ENCODE data around the gene GAA.
A peak's percentile ranks its signal among the peaks of the same experiment; 100 is the strongest.

Gene GAA

DNA sequence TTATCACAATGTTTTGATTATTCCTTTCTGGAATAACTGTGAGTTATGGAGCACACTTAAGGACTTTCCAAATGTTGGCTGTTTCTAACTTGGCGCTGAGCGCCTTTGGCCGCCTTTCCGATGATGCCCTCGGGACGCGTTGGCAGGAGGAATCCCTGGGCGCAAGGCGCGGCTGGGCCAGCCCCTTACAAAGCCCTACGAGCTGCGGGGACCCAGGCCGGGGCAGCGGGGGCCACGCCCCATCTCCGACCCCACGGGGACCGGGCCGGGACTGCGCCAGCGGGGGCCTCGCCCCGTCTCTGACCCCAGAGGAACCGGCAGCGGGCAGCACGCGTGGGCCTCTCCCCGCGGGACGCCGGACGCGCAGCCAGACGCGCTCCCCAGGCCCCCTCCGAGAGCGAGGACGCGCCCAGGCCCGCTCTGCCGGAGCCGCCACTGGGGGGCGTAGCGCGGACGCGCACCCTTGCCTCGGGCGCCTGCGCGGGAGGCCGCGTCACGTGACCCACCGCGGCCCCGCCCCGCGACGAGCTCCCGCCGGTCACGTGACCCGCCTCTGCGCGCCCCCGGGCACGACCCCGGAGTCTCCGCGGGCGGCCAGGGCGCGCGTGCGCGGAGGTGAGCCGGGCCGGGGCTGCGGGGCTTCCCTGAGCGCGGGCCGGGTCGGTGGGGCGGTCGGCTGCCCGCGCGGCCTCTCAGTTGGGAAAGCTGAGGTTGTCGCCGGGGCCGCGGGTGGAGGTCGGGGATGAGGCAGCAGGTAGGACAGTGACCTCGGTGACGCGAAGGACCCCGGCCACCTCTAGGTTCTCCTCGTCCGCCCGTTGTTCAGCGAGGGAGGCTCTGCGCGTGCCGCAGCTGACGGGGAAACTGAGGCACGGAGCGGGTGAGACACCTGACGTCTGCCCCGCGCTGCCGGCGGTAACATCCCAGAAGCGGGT is at the start of gene GAA:
GAA (plus strand) TSS at position 571 of the 935 bp plus-strand sequence. CDS start 3,006 bp downstream, outside the sequence.
- DNase-seq (ENCODE audit: low read depth in 2 of 2, low spot score in 1 of 2) = peak; percentile 62 to 81

DNA sequence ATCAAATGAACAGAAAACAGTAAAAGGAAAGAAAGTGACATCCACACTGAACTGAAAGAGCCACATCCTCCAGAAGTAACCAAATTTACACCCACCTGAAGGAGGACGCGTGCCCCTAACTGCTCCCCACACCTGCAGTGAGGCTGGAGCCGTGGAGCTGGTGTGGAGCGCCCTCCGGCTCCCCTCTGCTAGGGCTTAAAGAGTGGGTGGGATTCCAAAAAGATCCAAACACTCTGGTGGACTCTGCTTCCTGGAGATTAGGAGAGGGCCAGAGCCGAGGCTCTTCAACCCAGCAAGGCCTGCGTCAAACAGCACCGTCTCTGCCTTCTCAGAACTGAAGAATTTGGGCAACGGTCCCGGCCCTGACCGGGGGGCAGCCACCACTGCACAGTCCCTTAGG is 49.7 kb upstream of the GAA start:
- no peak for DNase-seq (ENCODE audit: low read depth in 2 of 2, low spot score in 1 of 2)

GRCh38 chr17:80053102-80053501 is 48.3 kb upstream of the GAA start:
- no peak for DNase-seq (ENCODE audit: low read depth in 2 of 2, low spot score in 1 of 2)

GRCh38 chr17:80055597-80055996 is 45.8 kb upstream of the GAA start:
- no peak for DNase-seq (ENCODE audit: low read depth in 2 of 2, low spot score in 1 of 2)

GRCh38 chr17:80058311-80058955 is 42.9 kb upstream of the GAA start:
- no peak for DNase-seq (ENCODE audit: low read depth in 2 of 2, low spot score in 1 of 2)

- no peak for DNase-seq (ENCODE audit: low read depth in 2 of 2, low spot score in 1 of 2)
These were observed 40.7 kb upstream of the GAA start for GRCh38 chr17:80060644-80061043.

GRCh38 chr17:80061421-80061820 is 40.0 kb upstream of the GAA start:
- DNase-seq (ENCODE audit: low read depth in 2 of 2, low spot score in 1 of 2) = no peak

DNA sequence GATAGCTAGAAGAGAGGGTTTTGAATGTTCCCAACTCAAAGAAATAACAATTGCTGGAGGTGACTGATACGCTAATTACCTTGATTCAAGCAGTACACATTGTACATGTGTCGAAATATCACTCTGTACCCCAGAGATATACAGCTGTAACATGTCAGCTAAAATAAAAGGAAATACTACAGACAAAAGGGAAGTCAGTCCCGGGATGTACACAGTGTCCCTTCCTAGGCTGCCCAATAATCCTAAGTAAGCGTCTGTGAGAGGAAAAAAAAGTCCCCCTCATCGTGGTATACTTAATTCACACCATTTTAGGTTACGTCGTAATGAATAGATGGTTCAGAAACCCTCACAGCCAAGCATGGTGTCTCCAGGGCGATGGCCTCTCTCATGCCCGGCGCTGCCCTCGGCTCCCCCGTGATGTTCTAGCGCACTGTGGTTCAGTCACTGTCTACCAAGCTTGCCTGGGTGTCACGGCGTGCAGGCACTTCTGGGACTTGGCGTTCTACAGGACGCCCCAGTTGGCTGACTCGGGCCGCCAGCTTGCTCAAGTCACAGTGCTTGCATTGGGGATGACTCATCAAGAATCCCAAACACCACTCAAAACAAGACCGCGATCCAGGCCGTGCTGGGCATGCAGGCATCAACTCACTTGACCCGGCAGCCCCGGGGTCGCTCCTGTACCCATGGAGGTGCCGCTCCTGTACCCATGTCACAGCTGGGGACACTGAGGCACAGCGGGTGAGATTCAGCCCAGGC is 37.4 kb upstream of the GAA start:
- DNase-seq (ENCODE audit: low read depth in 2 of 2, low spot score in 1 of 2) = no peak

GRCh38 chr17:80064696-80065095 is 36.7 kb upstream of the GAA start:
- DNase-seq (ENCODE audit: low read depth in 2 of 2, low spot score in 1 of 2) = no peak

DNA sequence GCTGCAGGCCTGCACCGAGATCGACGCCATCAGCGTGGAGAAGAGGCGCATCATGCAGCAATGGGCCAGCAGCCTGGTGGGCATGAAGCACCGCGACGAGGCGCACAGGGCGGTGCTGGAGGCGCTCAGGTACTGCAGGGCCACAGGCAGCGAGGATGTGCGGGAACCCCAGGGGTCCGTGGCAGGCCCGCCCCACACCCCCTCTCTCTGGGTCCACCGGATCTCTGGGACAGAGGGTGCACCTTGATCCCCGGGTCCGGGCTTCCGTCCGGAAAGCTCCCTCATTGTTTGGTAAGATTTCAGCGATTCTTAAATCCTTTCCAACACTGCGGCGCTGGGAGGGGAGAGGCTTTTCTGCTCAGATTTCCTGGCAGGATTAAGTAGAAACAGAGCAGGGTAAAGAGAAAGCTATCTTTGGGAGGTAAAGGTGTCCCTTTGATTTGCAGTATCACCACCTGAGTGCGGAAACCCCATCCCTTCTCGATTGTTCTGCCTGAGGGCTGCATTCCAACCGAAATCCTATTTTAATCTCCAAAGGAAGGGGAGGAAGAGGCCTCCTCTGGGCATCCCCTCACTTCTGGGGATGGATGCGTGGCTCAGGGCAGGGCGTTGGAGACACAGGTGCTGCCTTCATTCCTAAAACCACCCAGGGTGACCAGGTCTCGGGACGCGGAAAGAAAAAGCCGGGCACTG is 35.8 kb upstream of the GAA start:
- DNase-seq (ENCODE audit: low read depth in 2 of 2, low spot score in 1 of 2) = no peak

DNA sequence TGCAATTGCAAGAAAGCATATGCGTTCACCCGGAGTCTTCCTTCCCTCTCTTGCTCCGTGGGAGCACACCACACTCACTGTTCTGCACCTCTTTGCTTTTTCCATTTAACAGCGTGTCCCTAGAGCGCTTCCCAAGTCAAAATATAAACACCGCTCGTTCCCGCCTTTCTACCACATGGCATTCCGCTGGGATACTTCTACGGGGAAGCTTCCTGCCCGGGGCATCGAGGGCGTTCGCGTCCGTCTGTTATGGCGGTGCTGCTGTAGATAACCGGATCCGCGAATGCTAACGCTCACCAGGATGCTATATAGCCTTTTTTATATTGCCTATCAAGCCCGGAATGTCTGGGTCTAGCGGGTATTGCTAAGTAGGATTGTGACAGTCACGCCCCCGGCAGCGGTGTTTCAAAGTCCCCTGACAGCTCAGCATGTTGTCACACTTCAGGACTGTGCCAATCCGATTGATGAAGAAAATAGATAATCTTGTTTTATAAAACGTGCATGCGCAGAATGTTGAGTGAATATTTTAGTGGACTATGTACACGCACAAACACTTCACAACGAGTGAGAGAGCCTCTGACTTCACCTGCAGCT is 33.9 kb upstream of the GAA start:
- DNase-seq (ENCODE audit: low read depth in 2 of 2, low spot score in 1 of 2) = no peak

DNA sequence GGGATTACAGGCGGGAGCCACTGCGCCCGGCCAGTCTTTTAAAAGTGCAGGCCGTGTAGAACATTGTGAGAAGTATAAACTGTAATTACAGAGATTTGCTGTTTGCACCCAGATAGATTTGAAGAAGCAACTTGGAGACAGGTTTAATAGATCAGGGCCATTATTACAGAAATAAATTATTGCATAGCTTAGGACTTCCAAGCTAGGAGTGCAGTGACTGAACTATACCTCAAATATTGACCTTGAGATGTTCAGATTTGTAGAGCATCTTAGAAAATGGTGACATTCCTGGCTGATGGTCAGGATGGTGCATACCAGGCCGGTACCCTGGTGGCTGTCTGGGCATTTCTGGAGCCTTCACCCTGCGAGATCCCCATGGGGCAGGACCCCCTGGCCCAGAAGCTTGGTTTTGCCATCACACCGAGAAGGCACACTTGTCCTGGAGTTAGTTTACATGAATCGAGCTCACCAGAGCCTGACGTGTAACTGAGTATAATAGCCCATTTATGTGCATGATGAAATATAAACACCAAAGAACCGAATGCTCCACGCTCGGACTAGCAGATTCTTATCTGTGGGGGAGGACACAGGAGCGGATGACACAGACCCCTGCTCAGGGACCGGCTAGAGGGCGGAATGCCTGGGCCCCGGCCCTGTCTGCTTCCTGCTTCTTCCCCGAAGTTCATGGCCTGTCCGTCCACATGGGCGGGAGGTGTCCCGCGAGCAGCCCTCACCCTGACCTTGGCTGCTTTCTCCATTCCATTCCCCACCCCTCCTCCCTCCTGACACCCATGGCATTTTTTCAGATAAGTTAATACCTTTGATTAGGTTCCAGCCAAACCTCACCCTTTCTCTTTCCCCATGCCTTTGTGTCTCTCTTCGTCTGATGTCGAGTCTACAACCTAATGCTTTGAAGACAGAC is 32.8 kb upstream of the GAA start:
- no peak for DNase-seq (ENCODE audit: low read depth in 2 of 2, low spot score in 1 of 2)

DNA sequence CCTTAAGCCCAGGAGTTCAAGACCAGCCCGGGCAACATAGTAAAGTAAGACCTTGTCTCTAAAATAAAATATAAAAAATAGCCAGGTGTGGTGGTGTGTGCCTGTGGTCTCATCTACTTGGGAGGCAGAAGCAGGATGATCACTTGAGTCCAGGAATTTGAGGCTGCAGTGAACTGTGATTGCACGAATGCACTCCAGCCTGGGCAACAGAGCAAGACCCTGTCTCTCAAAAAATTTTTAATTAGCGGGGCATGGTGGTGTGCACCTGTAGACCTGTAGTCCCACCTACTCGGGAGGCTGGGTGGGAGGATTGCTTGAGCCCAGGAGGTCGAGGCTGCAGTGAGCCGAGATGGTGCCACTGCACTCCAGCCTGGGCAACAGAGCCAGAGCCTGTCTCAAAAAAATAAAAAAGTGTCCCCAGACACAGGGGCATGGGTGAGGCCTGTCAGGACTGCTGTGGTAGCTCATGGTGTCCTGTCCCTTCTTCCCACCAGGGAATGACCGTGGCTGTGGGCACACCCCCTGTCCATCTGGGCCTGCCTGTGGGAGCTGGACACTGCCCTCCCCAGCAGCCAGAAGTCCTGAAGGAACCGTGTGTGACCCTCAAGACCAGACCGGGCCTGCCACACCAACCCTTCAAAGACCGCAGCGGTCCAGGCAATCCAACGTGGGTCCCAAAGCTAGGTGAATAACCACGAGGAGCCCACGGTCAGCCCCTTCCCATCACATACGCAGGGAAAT is 30.8 kb upstream of the GAA start:
- DNase-seq (ENCODE audit: low read depth in 2 of 2, low spot score in 1 of 2) = no peak

GRCh38 chr17:80071116-80071841 is 30.1 kb upstream of the GAA start:
- no peak for DNase-seq (ENCODE audit: low read depth in 2 of 2, low spot score in 1 of 2)

- no peak for DNase-seq (ENCODE audit: low read depth in 2 of 2, low spot score in 1 of 2)
These were observed 29.0 kb upstream of the GAA start for GRCh38 chr17:80072410-80072809.

- DNase-seq (ENCODE audit: low read depth in 2 of 2, low spot score in 1 of 2) = no peak
These were observed 21.3 kb upstream of the GAA start for GRCh38 chr17:80080081-80080480.

DNA sequence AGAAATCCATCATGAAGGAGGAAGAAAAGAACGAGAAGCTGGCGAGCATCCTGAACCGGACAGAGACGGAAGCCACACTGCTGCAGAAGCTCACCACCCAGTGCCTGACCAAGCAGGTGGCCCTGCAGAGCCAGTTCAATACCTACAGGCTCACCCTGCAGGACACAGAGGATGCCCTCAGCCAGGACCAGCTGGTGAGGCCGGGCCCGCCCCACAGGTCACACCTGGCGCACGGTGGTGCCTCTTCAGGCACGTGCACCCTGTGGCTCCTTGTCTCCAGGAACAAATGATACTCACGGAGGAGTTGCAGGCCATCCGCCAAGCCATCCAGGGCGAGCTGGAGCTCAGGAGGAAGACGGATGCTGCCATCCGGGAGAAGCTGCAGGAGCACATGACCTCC is 19.8 kb upstream of the GAA start:
- DNase-seq (ENCODE audit: low read depth in 2 of 2, low spot score in 1 of 2) = no peak

- DNase-seq (ENCODE audit: low read depth in 2 of 2, low spot score in 1 of 2) = peak in 1 of 2 donors; percentile 21
These were observed 18.8 kb upstream of the GAA start for GRCh38 chr17:80082403-80083135.
